Measurements from ENCODE around the gene CBFA2T3.

DNA sequence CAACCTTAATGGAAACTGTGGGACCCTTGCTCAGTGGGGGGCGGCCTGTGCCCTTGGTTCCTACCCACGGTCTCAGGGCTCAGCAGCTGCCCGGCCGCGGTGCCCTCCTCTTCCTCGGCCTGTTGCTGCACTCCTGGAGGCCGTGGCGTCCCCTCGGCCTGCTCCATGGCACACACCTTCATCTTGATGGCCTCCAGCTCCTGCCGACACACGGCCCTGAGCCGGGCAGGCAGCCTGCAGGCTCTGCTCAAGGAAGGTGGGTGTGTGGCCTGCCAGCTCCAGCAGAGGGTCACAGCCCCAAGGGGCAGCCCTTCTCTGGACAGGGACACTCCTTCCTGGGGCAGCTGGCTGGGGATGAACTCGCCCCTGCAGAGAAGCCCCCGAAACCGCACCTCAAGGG, 111.3 kb downstream of the CBFA2T3 start:
- TF ChIP-seq, protein P1, sequence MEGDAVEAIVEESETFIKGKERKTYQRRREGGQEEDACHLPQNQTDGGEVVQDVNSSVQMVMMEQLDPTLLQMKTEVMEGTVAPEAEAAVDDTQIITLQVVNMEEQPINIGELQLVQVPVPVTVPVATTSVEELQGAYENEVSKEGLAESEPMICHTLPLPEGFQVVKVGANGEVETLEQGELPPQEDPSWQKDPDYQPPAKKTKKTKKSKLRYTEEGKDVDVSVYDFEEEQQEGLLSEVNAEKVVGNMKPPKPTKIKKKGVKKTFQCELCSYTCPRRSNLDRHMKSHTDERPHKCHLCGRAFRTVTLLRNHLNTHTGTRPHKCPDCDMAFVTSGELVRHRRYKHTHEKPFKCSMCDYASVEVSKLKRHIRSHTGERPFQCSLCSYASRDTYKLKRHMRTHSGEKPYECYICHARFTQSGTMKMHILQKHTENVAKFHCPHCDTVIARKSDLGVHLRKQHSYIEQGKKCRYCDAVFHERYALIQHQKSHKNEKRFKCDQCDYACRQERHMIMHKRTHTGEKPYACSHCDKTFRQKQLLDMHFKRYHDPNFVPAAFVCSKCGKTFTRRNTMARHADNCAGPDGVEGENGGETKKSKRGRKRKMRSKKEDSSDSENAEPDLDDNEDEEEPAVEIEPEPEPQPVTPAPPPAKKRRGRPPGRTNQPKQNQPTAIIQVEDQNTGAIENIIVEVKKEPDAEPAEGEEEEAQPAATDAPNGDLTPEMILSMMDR (IDR thresholded peaks at IDR 0.05), result no peak
- no peak for TF ChIP-seq ZFX (IDR thresholded peaks at IDR 0.05; ENCODE audit: borderline replicate concordance)

Data from 22Rv1 (cell line).